Measurements from ENCODE around the gene PSTPIP2.

GRCh38 chr18:46037512-46038305 is 34.4 kb downstream of the PSTPIP2 start:
- TF ChIP-seq RNF2 (IDR thresholded peaks at IDR 0.05; ENCODE audit: borderline replicate concordance, low read depth, low read length, missing control alignments, poor library complexity, severe bottlenecking) (no peak), KDM4A (IDR thresholded peaks at IDR 0.05; ENCODE audit: low read depth, low read length, severe bottlenecking) (no peak), MAFK (IDR thresholded peaks at IDR 0.05; ENCODE audit: low read depth, low read length) (no peak), CREB1 (IDR thresholded peaks at IDR 0.05) (no peak), RAD21 (IDR thresholded peaks at IDR 0.05 in 1 of 2, conservative IDR thresholded peaks at IDR 0.05 in 1 of 2; ENCODE audit: low read depth in 2 of 2, low read length in 2 of 2) (no peak), HDAC2 (IDR thresholded peaks at IDR 0.05; ENCODE audit: borderline replicate concordance in 1 of 2, low read depth in 2 of 2, low read length in 2 of 2) (no peak), EZH2 (IDR thresholded peaks at IDR 0.05; ENCODE audit: low read depth, low read length, severe bottlenecking) (no peak), JUN (IDR thresholded peaks at IDR 0.05; ENCODE audit: low read depth, low read length) (no peak)
- TF ChIP-seq, protein P1, sequence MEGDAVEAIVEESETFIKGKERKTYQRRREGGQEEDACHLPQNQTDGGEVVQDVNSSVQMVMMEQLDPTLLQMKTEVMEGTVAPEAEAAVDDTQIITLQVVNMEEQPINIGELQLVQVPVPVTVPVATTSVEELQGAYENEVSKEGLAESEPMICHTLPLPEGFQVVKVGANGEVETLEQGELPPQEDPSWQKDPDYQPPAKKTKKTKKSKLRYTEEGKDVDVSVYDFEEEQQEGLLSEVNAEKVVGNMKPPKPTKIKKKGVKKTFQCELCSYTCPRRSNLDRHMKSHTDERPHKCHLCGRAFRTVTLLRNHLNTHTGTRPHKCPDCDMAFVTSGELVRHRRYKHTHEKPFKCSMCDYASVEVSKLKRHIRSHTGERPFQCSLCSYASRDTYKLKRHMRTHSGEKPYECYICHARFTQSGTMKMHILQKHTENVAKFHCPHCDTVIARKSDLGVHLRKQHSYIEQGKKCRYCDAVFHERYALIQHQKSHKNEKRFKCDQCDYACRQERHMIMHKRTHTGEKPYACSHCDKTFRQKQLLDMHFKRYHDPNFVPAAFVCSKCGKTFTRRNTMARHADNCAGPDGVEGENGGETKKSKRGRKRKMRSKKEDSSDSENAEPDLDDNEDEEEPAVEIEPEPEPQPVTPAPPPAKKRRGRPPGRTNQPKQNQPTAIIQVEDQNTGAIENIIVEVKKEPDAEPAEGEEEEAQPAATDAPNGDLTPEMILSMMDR (IDR thresholded peaks at IDR 0.05; ENCODE audit: control extremely low read depth in 1 of 3, insufficient read depth in 1 of 3, low read depth in 1 of 3, low read length in 3 of 3): no peak
